GM18909 (cell line): Measurements from ENCODE around the gene EFNA1.
"Not testable (repeated sequence)": the region's sequence is repeated elsewhere in the genome, so short reads cannot be mapped to it uniquely, and the experiment has no call there.

Experiments
- ATAC-seq: cut with Tn5 transposase; IDR thresholded peaks from one replicate; pipeline ENCODE4 v1.9.1; 2021; ENCODE audit warnings: mild to moderate bottlenecking; ENCODE audit not compliant: unreplicated experiment, poor library complexity

Gene EFNA1

GRCh38 chr1:155140630-155140953, 12.9 kb downstream of the EFNA1 start:
- ATAC-seq, result no peak

- ATAC-seq, result no peak
These were observed 14.1 kb downstream of the EFNA1 start for GRCh38 chr1:155141749-155142148.

GRCh38 chr1:155145491-155145890, 17.8 kb downstream of the EFNA1 start:
- ATAC-seq, result no peak

GRCh38 chr1:155155996-155156643, 28.4 kb downstream of the EFNA1 start:
- ATAC-seq, result not testable (repeated sequence)

- ATAC-seq, result no peak
These were observed 31.3 kb downstream of the EFNA1 start for GRCh38 chr1:155158991-155159390.

GRCh38 chr1:155160128-155160527, 32.5 kb downstream of the EFNA1 start:
- ATAC-seq, result no peak

- ATAC-seq, result not testable (repeated sequence)
These were observed 35.0 kb downstream of the EFNA1 start for GRCh38 chr1:155162631-155163030.

GRCh38 chr1:155163785-155164184, 36.1 kb downstream of the EFNA1 start:
- ATAC-seq, result not testable (repeated sequence)

- ATAC-seq, result not testable (repeated sequence)
These were observed 36.9 kb downstream of the EFNA1 start for GRCh38 chr1:155164625-155165024.

GRCh38 chr1:155166051-155166470, 38.4 kb downstream of the EFNA1 start:
- no peak for ATAC-seq

- ATAC-seq, result no peak
These were observed 38.9 kb downstream of the EFNA1 start for GRCh38 chr1:155166471-155167165.

GRCh38 chr1:155167166-155168104, 39.8 kb downstream of the EFNA1 start:
- ATAC-seq, result peak; percentile 65

GRCh38 chr1:155168105-155168445, 40.4 kb downstream of the EFNA1 start:
- ATAC-seq, result not testable (repeated sequence)

GRCh38 chr1:155168456-155169210, 41.0 kb downstream of the EFNA1 start:
- no peak for ATAC-seq

GRCh38 chr1:155169541-155169940, 41.9 kb downstream of the EFNA1 start:
- no peak for ATAC-seq

GRCh38 chr1:155170101-155170785, 42.6 kb downstream of the EFNA1 start:
- ATAC-seq, result no peak

GRCh38 chr1:155170806-155171205, 43.1 kb downstream of the EFNA1 start:
- no peak for ATAC-seq

- ATAC-seq, result peak; percentile 19
These were observed 44.4 kb downstream of the EFNA1 start for GRCh38 chr1:155171836-155172731.
